Mesodermal cell (in vitro differentiated cells): Measurements from ENCODE around the gene FAM221B.

Source experiments
- H3K27ac ChIP-seq: 2 replicates; pipeline ENCODE4 v1.7.0; 2013; ENCODE audit warnings: mild to moderate bottlenecking, low read depth, low read length, moderate library complexity; ENCODE audit not compliant: severe bottlenecking
- H3K36me3 ChIP-seq: 2 replicates; pipeline ENCODE4 v1.7.1; 2013; ENCODE audit warnings: mild to moderate bottlenecking, low read length, moderate library complexity; ENCODE audit not compliant: control insufficient read depth, insufficient read depth
- H3K4me1 ChIP-seq: one replicate; pipeline ENCODE4 v1.7.1; 2013; ENCODE audit warnings: mild to moderate bottlenecking, low read length; ENCODE audit not compliant: insufficient read depth, control insufficient read depth, poor library complexity, severe bottlenecking
- H3K4me3 ChIP-seq: 2 replicates; pipeline ENCODE4 v1.7.0; 2013; ENCODE audit warnings: low read length, control low read depth, mild to moderate bottlenecking; ENCODE audit not compliant: insufficient read depth, poor library complexity, severe bottlenecking; ENCODE audit errors: extremely low read depth
- H3K9me3 ChIP-seq: 2 replicates; pipeline ENCODE4 v1.7.1; 2013; ENCODE audit warnings: mild to moderate bottlenecking, low read length, moderate library complexity; ENCODE audit not compliant: control insufficient read depth
- WGBS, 2 experiments: methylation state at CpG; one replicate each; pipeline ENCODE4 v1.1.5; 2013; ENCODE audit warnings: missing lambda C conversion rate in 2 of 2; ENCODE audit not compliant: insufficient coverage in 2 of 2; 5-methylcytosine and 5-hydroxymethylcytosine counted together

Gene FAM221B

GRCh38 chr9:35790385-35791296 lies 37.9 kb downstream of the FAM221B start:
- 46 to 51% methylated on average over 24 to 34 of the region's 37 CpGs for WGBS, 2 experiments
- peak overlapping the region; percentile 19 for H3K4me3 ChIP-seq
- H3K9me3 ChIP-seq: no peaks in the 10 kb centered on the region
- H3K27ac ChIP-seq: no peak overlapping the region
- peaks cover 33% of the 10 kb centered on the region for H3K4me1 ChIP-seq
- no peaks in the 10 kb centered on the region for H3K36me3 ChIP-seq

- Histone ChIP-seq H3K9me3 (no peaks in the 10 kb centered on the region), H3K4me3 (no peak overlapping the region), H3K36me3 (no peaks in the 10 kb centered on the region), H3K27ac (no peak overlapping the region), H3K4me1 (peaks cover 26% of the 10 kb centered on the region)
- WGBS, 2 experiments: 32 to 44% methylated on average over 3 of the region's 4 CpGs
Observed at GRCh38 chr9:35790025-35790384, 38.5 kb downstream of the FAM221B start.

GRCh38 chr9:35789541-35789940 lies 39.0 kb downstream of the FAM221B start:
- Histone ChIP-seq H3K4me3 (no peak overlapping the region), H3K9me3 (no peaks in the 10 kb centered on the region), H3K4me1 (peaks cover 22% of the 10 kb centered on the region), H3K36me3 (no peaks in the 10 kb centered on the region), H3K27ac (no peak overlapping the region)
- WGBS, 2 experiments: 100% methylated on average over 1 of the region's 2 CpGs; no CpG with 5 or more reads in 1 of the 2 experiments

- H3K9me3 ChIP-seq: no peaks in the 10 kb centered on the region
- H3K36me3 ChIP-seq: no peaks in the 10 kb centered on the region
- no peaks in the 10 kb centered on the region for H3K4me1 ChIP-seq
- no peak overlapping the region for H3K4me3 ChIP-seq
- H3K27ac ChIP-seq: no peak overlapping the region
Observed at GRCh38 chr9:35783418-35783817, 45.1 kb downstream of the FAM221B start.

- no peaks in the 10 kb centered on the region for H3K36me3 ChIP-seq
- no peaks in the 10 kb centered on the region for H3K9me3 ChIP-seq
- H3K27ac ChIP-seq: no peak overlapping the region
- no peaks in the 10 kb centered on the region for H3K4me1 ChIP-seq
- H3K4me3 ChIP-seq: no peak overlapping the region
- WGBS, 2 experiments: no CpG with 5 or more reads among the region's 2 CpGs
Observed at GRCh38 chr9:35781066-35781465, 47.5 kb downstream of the FAM221B start.

GRCh38 chr9:35778496-35778895 lies 50.0 kb downstream of the FAM221B start:
- no peak overlapping the region for H3K4me3 ChIP-seq
- 80 to 100% methylated on average over 1 to 2 of the region's 3 CpGs for WGBS, 2 experiments
- no peak overlapping the region for H3K27ac ChIP-seq
- H3K9me3 ChIP-seq: no peaks in the 10 kb centered on the region
- no peaks in the 10 kb centered on the region for H3K4me1 ChIP-seq
- H3K36me3 ChIP-seq: no peaks in the 10 kb centered on the region

- Histone ChIP-seq H3K4me1 (no peaks in the 10 kb centered on the region), H3K36me3 (no peaks in the 10 kb centered on the region), H3K4me3 (no peak overlapping the region), H3K27ac (no peak overlapping the region), H3K9me3 (no peaks in the 10 kb centered on the region)
- WGBS, 2 experiments: 84 to 100% methylated on average over 2 to 4 of the region's 4 CpGs
Observed at GRCh38 chr9:35776018-35776417, 52.5 kb downstream of the FAM221B start.

GRCh38 chr9:35774907-35775635 lies 53.5 kb downstream of the FAM221B start:
- Histone ChIP-seq H3K4me3 (no peak overlapping the region), H3K9me3 (no peaks in the 10 kb centered on the region), H3K36me3 (no peaks in the 10 kb centered on the region), H3K4me1 (no peaks in the 10 kb centered on the region), H3K27ac (peak overlapping the region; percentile 2)
- 33 to 83% methylated on average over 1 to 2 of the region's 7 CpGs for WGBS, 2 experiments

GRCh38 chr9:35771943-35772342 lies 56.6 kb downstream of the FAM221B start:
- H3K9me3 ChIP-seq: no peaks in the 10 kb centered on the region
- H3K27ac ChIP-seq: no peak overlapping the region
- no peaks in the 10 kb centered on the region for H3K4me1 ChIP-seq
- no peak overlapping the region for H3K4me3 ChIP-seq
- 91 to 100% methylated on average over 2 to 3 of the region's 3 CpGs for WGBS, 2 experiments
- no peaks in the 10 kb centered on the region for H3K36me3 ChIP-seq

GRCh38 chr9:35771534-35771933 lies 57.0 kb downstream of the FAM221B start:
- Histone ChIP-seq H3K36me3 (no peaks in the 10 kb centered on the region), H3K27ac (no peak overlapping the region), H3K4me1 (no peaks in the 10 kb centered on the region), H3K9me3 (no peaks in the 10 kb centered on the region), H3K4me3 (no peak overlapping the region)
- no CpG with 5 or more reads among the region's 1 CpG for WGBS, 2 experiments

GRCh38 chr9:35771075-35771433 lies 57.5 kb downstream of the FAM221B start:
- WGBS, 2 experiments: 75% methylated on average over 1 of the region's 4 CpGs; no CpG with 5 or more reads in 1 of the 2 experiments
- Histone ChIP-seq H3K4me1 (no peaks in the 10 kb centered on the region), H3K27ac (no peak overlapping the region), H3K4me3 (no peak overlapping the region), H3K36me3 (no peaks in the 10 kb centered on the region), H3K9me3 (no peaks in the 10 kb centered on the region)
